Measurements from ENCODE around the gene VOPP1. TPM values are rescaled to one million over a fixed set of nuclear protein-coding genes. Genes with fewer than 3 reads are reported as not detected.

The VOPP1 gene
- total RNA-seq, 1 experiment from 2014 or later = 30.3 TPM

- TF ChIP-seq, protein P1, sequence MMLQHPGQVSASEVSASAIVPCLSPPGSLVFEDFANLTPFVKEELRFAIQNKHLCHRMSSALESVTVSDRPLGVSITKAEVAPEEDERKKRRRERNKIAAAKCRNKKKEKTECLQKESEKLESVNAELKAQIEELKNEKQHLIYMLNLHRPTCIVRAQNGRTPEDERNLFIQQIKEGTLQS (IDR thresholded peaks at IDR 0.05) = no peak
- no peak for TF ChIP-seq CBX3 (IDR thresholded peaks at IDR 0.05; ENCODE audit: low read depth)
- no peak for TF ChIP-seq ELF1 (IDR thresholded peaks at IDR 0.05; ENCODE audit: borderline replicate concordance, low read depth)
- no peak for TF ChIP-seq EGR1 (IDR thresholded peaks at IDR 0.05; ENCODE audit: low read depth)
Observed at GRCh38 chr7:55486192-55486590, 86.1 kb downstream of the VOPP1 start (continued).

DNA sequence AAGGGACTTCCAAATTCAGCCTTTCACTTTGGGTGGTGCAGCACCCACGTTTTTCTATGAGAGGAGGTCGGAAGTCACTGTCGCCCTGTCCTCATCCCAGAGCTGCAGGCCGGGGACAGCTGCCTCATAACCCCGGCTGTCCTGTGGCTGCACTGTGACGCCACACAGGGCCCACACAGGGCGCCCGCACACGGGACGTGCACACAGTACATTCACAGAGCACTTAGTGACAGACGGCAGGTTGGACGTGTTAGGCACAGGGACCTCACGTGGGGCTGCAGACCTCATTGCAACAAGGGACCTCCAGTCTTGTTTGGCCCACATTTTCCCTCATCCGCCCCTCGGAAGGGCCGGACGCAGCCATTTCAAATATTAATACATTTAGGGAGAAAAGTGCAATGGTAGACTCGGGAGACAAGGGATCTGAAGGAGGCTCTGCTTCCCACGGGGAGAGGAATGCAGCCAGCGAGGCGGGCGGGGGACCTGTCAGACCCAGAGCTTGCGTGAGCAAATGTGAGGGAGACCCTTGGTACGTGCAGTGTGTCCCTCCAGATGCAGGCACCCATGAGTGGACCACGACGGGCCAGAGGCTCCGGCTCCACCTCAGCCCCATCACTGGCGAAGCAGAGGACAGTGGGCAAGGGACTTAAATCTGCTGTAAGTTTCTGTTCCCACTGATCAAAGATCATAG lies 86.7 kb downstream of the VOPP1 start:
- intact Hi-C loops (cut with micrococcal nuclease) = no loop called here
- no TSS peak for BruUV-seq (replicated peaks)

More for the DNA sequence above, 86.7 kb downstream of the VOPP1 start:
- Histone ChIP-seq H3K27ac (ENCODE audit: low read depth, low read length) (no peak overlapping the region), H3K9me2 (ENCODE audit: insufficient read depth) (no peaks in the 10 kb centered on the region), H3K27me3 (ENCODE audit: insufficient read depth, low read length) (no peaks in the 10 kb centered on the region), H4K20me1 (ENCODE audit: insufficient read depth) (no peaks in the 10 kb centered on the region), H3K9me3 (ENCODE audit: control insufficient read depth in 1 of 2, insufficient read depth in 1 of 2, low read depth in 1 of 2, low read length in 2 of 2) (no peaks in the 10 kb centered on the region), H3K36me3 (ENCODE audit: control insufficient read depth in 1 of 2, insufficient read depth in 2 of 2, low read length in 2 of 2) (no peaks in the 10 kb centered on the region), H3K4me1 (ENCODE audit: control insufficient read depth in 1 of 2, insufficient read depth in 2 of 2, low read length in 2 of 2) (no peaks in the 10 kb centered on the region), H3K79me2 (ENCODE audit: insufficient read depth, low read length) (no peaks in the 10 kb centered on the region), H3K4me2 (ENCODE audit: low read length) (no peak overlapping the region), H3K9ac (ENCODE audit: low read length) (no peak overlapping the region), H3K4me3 (replicated peaks in 1 of 2; ENCODE audit: low read depth in 1 of 2, low read length in 2 of 2) (no peak overlapping the region), H2AFZ (ENCODE audit: low read depth, low read length, poor library complexity, severe bottlenecking) (no peak overlapping the region)
- no peak for TF ChIP-seq ZFX (IDR thresholded peaks at IDR 0.05)
- no peak for TF ChIP-seq POLR2AphosphoS5 (IDR thresholded peaks at IDR 0.05; ENCODE audit: low read depth, low read length)
- no peak for TF ChIP-seq REST (IDR thresholded peaks at IDR 0.05; ENCODE audit: low read depth)
- TF ChIP-seq YY1 (IDR thresholded peaks at IDR 0.05; ENCODE audit: extremely low read depth, insufficient replicate concordance, low read depth, low read length) = no peak
- TF ChIP-seq, protein P2, sequence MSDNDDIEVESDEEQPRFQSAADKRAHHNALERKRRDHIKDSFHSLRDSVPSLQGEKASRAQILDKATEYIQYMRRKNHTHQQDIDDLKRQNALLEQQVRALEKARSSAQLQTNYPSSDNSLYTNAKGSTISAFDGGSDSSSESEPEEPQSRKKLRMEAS (IDR thresholded peaks at IDR 0.05) = no peak
- no peak for TF ChIP-seq EGR1 (IDR thresholded peaks at IDR 0.05; ENCODE audit: low read depth)
- TF ChIP-seq EZH2 (IDR thresholded peaks at IDR 0.05) = no peak
- no peak for TF ChIP-seq ELF1 (IDR thresholded peaks at IDR 0.05; ENCODE audit: borderline replicate concordance, low read depth)
- DNase-seq (ENCODE audit: low read depth, low spot score) (no peak), ATAC-seq (no peak)
- ChIA-PET POLR2A (no interaction called here), RAD21 (ENCODE audit: low non-redundant PET in 1 of 2, low total read pairs in 2 of 2, uncharacterized antibody in 2 of 2, unreplicated experiment in 2 of 2) (no interaction called here), CTCF (no interaction called here)

All from HCT116 (cell line).